Nephron (organoid): ENCODE measurements around the gene PHLDB1.

Experiments
- H3K27ac Mint-ChIP-seq, 3 experiments: 2 replicates each; pipeline ENCODE4 v1.8.0; 2020; ENCODE audit warnings: mixed read lengths in 3 of 3, mild to moderate bottlenecking in 2 of 3, moderate library complexity in 1 of 3
- H3K27me3 Mint-ChIP-seq: 2 replicates; pipeline ENCODE4 v1.8.0; 2021; ENCODE audit warnings: low read depth, mild to moderate bottlenecking, moderate library complexity, mixed read lengths
- H3K36me3 Mint-ChIP-seq: 2 replicates; pipeline ENCODE4 v1.8.0; 2020; ENCODE audit warnings: low read depth, mixed read lengths
- H3K4me1 Mint-ChIP-seq: 2 replicates; pipeline ENCODE4 v1.8.0; 2020; ENCODE audit warnings: mixed read lengths
- H3K4me3 Mint-ChIP-seq, 3 experiments: 2 replicates each; pipeline ENCODE4 v1.8.0; 2020; ENCODE audit warnings: mild to moderate bottlenecking in 3 of 3, mixed read lengths in 3 of 3, moderate library complexity in 2 of 3
- H3K9me3 Mint-ChIP-seq: 2 replicates; pipeline ENCODE4 v1.8.0; 2020; ENCODE audit warnings: mixed read lengths
- CTCF ChIP-seq, 3 experiments: fragments of 200-600 bp; sonication (generic); IDR thresholded peaks; one replicate each; pipeline ENCODE4 v1.5.0; 2021; ENCODE audit warnings: antibody characterized with exemption in 3 of 3; ENCODE audit not compliant: unreplicated experiment in 3 of 3

PHLDB1 gene

GRCh38 chr11:118625036-118625690 lies 17.7 kb downstream of the PHLDB1 start:
- H3K4me3 Mint-ChIP-seq, result no peak overlapping the region
- peaks cover 44% of the 10 kb centered on the region for H3K4me1 Mint-ChIP-seq

GRCh38 chr11:118625976-118626375 lies 18.6 kb downstream of the PHLDB1 start:
- TF ChIP-seq CTCF (IDR thresholded peaks at IDR 0.05; ENCODE audit: unreplicated experiment in 3 of 3), result no peak
- H3K9me3 Mint-ChIP-seq, result no peaks in the 10 kb centered on the region
- no peak overlapping the region for H3K27ac Mint-ChIP-seq
- peaks cover 36% of the 10 kb centered on the region for H3K36me3 Mint-ChIP-seq
- H3K4me3 Mint-ChIP-seq, result no peak overlapping the region
- H3K27me3 Mint-ChIP-seq, result no peaks in the 10 kb centered on the region
- peaks cover 46% of the 10 kb centered on the region for H3K4me1 Mint-ChIP-seq

More at GRCh38 chr11:118625036-118625690, 17.7 kb downstream of the PHLDB1 start:
- TF ChIP-seq CTCF (IDR thresholded peaks at IDR 0.05; ENCODE audit: unreplicated experiment in 3 of 3), result no peak
- Mint-ChIP-seq H3K27me3 (no peaks in the 10 kb centered on the region), H3K9me3 (no peaks in the 10 kb centered on the region), H3K36me3 (peaks cover 29% of the 10 kb centered on the region), H3K27ac (no peak overlapping the region)

GRCh38 chr11:118627566-118627965 lies 20.2 kb downstream of the PHLDB1 start:
- Mint-ChIP-seq H3K4me3 (no peak overlapping the region), H3K9me3 (no peaks in the 10 kb centered on the region), H3K27me3 (no peaks in the 10 kb centered on the region), H3K27ac (no peak overlapping the region), H3K4me1 (peaks cover 37% of the 10 kb centered on the region), H3K36me3 (peaks cover 48% of the 10 kb centered on the region)
- no peak for TF ChIP-seq CTCF (IDR thresholded peaks at IDR 0.05; ENCODE audit: unreplicated experiment in 3 of 3)

- H3K27ac Mint-ChIP-seq, result no peak overlapping the region
- no peak overlapping the region for H3K4me3 Mint-ChIP-seq
- no peaks in the 10 kb centered on the region for H3K9me3 Mint-ChIP-seq
- no peaks in the 10 kb centered on the region for H3K27me3 Mint-ChIP-seq
- TF ChIP-seq CTCF (IDR thresholded peaks at IDR 0.05; ENCODE audit: unreplicated experiment in 3 of 3), result no peak
- H3K36me3 Mint-ChIP-seq, result peaks cover 53% of the 10 kb centered on the region
- H3K4me1 Mint-ChIP-seq, result peaks cover 36% of the 10 kb centered on the region
These were observed 20.6 kb downstream of the PHLDB1 start for GRCh38 chr11:118628031-118628430.

- Mint-ChIP-seq H3K9me3 (no peaks in the 10 kb centered on the region), H3K4me1 (peaks cover 36% of the 10 kb centered on the region), H3K27ac (no peak overlapping the region), H3K4me3 (no peak overlapping the region), H3K27me3 (no peaks in the 10 kb centered on the region), H3K36me3 (peaks cover 54% of the 10 kb centered on the region)
- TF ChIP-seq CTCF (IDR thresholded peaks at IDR 0.05; ENCODE audit: unreplicated experiment in 3 of 3), result no peak
These were observed 21.0 kb downstream of the PHLDB1 start for GRCh38 chr11:118628432-118628831.
